Endothelial cell of umbilical vein (primary cell): ENCODE measurements around the gene PUS7L. TPM values are rescaled to one million over a fixed set of nuclear protein-coding genes. Genes with fewer than 3 reads are reported as not detected.
"Not testable (repeated sequence)": the region's sequence is repeated elsewhere in the genome, so short reads cannot be mapped to it uniquely, and the experiment has no call there.

ENCODE experiments used
- BruUV-seq: library from RNA; stranded (reverse); fragments of 400-500 nt; replicated peaks from 2 replicates; lab custom pipeline; 2021; lab: Mats Ljungman, UMichigan
- CTCF ChIA-PET: fragments of 300-600, 350-600 bp; sonication (Branson Sonifier 250); formaldehyde crosslinking; loops from one replicate; lab custom pipeline; 2021; ENCODE audit warnings: antibody characterized with exemption, inconsistent platforms; lab: Charles Lee
- POLR2A ChIA-PET: fragments of 300-600, 350-600 bp; sonication (Branson Sonifier 250); formaldehyde crosslinking; loops from one replicate; lab custom pipeline; 2021; ENCODE audit warnings: antibody characterized with exemption, inconsistent platforms; lab: Charles Lee
- DNase-seq: peaks from one replicate; pipeline ENCODE4 v3.0.0-alpha.2; 2011; ENCODE audit warnings: low read depth, low spot score
- FAIRE-seq: peaks from 2 replicates; lab custom pipeline; 2011; peaks lifted over from hg19 to GRCh38; lab: Jason Lieb, UNC
- H2AFZ ChIP-seq: 2 replicates; pipeline ENCODE4 v1.6.0; 2012; ENCODE audit warnings: low read depth, low read length, control low read depth, inconsistent platforms
- H3K27ac ChIP-seq: 2 replicates; pipeline ENCODE4 v1.5.1; 2011; ENCODE audit warnings: low read depth, mild to moderate bottlenecking, control low read depth, low read length, moderate library complexity; ENCODE audit not compliant: insufficient read depth
- H3K27me3 ChIP-seq, 2 experiments: 2 replicates each; pipeline versions ENCODE4 v1.6.0 to v1.6.1; 2011; ENCODE audit warnings: low read length in 2 of 2, mixed read lengths in 1 of 2; ENCODE audit not compliant: control insufficient read depth in 2 of 2, insufficient read depth in 2 of 2
- H3K36me3 ChIP-seq, 2 experiments: 2 replicates in 1 of 2; 3 replicates in 1 of 2; pipeline ENCODE4 v1.5.1; 2011; ENCODE audit warnings: low read length in 2 of 2, mild to moderate bottlenecking in 1 of 2, moderate library complexity in 1 of 2; ENCODE audit not compliant: control insufficient read depth in 2 of 2, insufficient read depth in 2 of 2; ENCODE audit errors: extremely low read depth in 1 of 2
- H3K4me1 ChIP-seq: 3 replicates; pipeline ENCODE4 v1.5.1; 2011; ENCODE audit warnings: mild to moderate bottlenecking, low read length; ENCODE audit not compliant: control insufficient read depth, insufficient read depth; ENCODE audit errors: extremely low read depth
- H3K4me2 ChIP-seq: 2 replicates; pipeline ENCODE4 v1.6.1; 2011; ENCODE audit warnings: low read length, control low read depth, mixed read lengths; ENCODE audit not compliant: insufficient read depth
- H3K4me3 ChIP-seq, 3 experiments: fragments of 200-600 bp in 1 of 3; sonication (generic), shearing (Covaris generic) in 1 of 3; replicated peaks in 1 of 3; 2 replicates each; pipeline ENCODE4 v1.5.1; 2011 to 2016; ENCODE audit warnings: control low read depth in 3 of 3, low read length in 3 of 3, mild to moderate bottlenecking in 2 of 3, inconsistent platforms in 1 of 3, low read depth in 1 of 3, moderate library complexity in 1 of 3; ENCODE audit not compliant: insufficient read depth in 1 of 3
- H3K79me2 ChIP-seq: 2 replicates; pipeline ENCODE4 v1.6.0; 2012; ENCODE audit warnings: low read length, inconsistent platforms; ENCODE audit not compliant: control insufficient read depth, insufficient read depth
- H3K9ac ChIP-seq: replicated peaks from 2 replicates; pipeline ENCODE3; 2011; ENCODE audit warnings: low read length, control low read depth; ENCODE audit not compliant: insufficient read depth; ENCODE audit errors: extremely low read depth
- H3K9me1 ChIP-seq: replicated peaks from 3 replicates; pipeline ENCODE4 v1.6.0; 2011; ENCODE audit warnings: mild to moderate bottlenecking, low read length; ENCODE audit not compliant: control insufficient read depth, insufficient read depth; ENCODE audit errors: extremely low read depth
- H3K9me3 ChIP-seq: replicated peaks from 2 replicates; pipeline ENCODE4 v1.5.1; 2012; ENCODE audit warnings: low read length, inconsistent platforms; ENCODE audit not compliant: control insufficient read depth, insufficient read depth
- H4K20me1 ChIP-seq: replicated peaks from 2 replicates; pipeline ENCODE3; 2011; ENCODE audit warnings: mild to moderate bottlenecking, low read length; ENCODE audit not compliant: control insufficient read depth, insufficient read depth; ENCODE audit errors: extremely low read depth
- EZH2 ChIP-seq: IDR thresholded peaks from 2 replicates; pipeline ENCODE4 v1.6.1; 2012; ENCODE audit warnings: borderline replicate concordance, low read depth, mild to moderate bottlenecking, moderate library complexity, low read length, inconsistent platforms; ENCODE audit not compliant: severe bottlenecking
- FOS ChIP-seq: IDR thresholded peaks from 2 replicates; pipeline ENCODE4 v1.6.1; 2011; ENCODE audit warnings: mild to moderate bottlenecking, low read length, moderate library complexity, borderline replicate concordance; ENCODE audit not compliant: insufficient read depth
- GATA2 ChIP-seq: IDR thresholded peaks from 2 replicates; pipeline ENCODE4 v1.7.0; 2011; ENCODE audit warnings: low read depth, mild to moderate bottlenecking, moderate library complexity, mixed read lengths, low read length; ENCODE audit not compliant: insufficient read length, insufficient read depth
- JUN ChIP-seq: IDR thresholded peaks from 2 replicates; pipeline ENCODE4 v1.6.1; 2011; ENCODE audit warnings: borderline replicate concordance, low read depth; ENCODE audit not compliant: insufficient read length, insufficient read depth
- MYC ChIP-seq: IDR thresholded peaks from one replicate; pipeline ENCODE4 v1.6.1; 2011; ENCODE audit warnings: mild to moderate bottlenecking, low read depth, low read length
- POLR2A ChIP-seq: IDR thresholded peaks from 2 replicates; pipeline ENCODE4 v1.6.1; 2012; ENCODE audit warnings: low read depth, mild to moderate bottlenecking, control low read depth, low read length
- POLR2AphosphoS5 ChIP-seq: IDR thresholded peaks from 2 replicates; pipeline ENCODE4 v1.6.1; 2012; ENCODE audit warnings: low read depth, mild to moderate bottlenecking, control low read depth, low read length, moderate library complexity; ENCODE audit not compliant: insufficient read depth
- dilution Hi-C: fragments of 300-500 bp; cut with MboI; formaldehyde crosslinking; loops from one replicate; pipeline ENCODE4 v1.15.0; 2019; ENCODE audit warnings: low sequenced_read_pairs; ENCODE audit not compliant: extremely low pct_ligation_motif_present
- intact Hi-C: fragments of 100-400 bp; cut with micrococcal nuclease; formaldehyde crosslinking; loops from one replicate; pipeline ENCODE4 v1.10.0; 2022
- polyA plus RNA-seq, 4 experiments: library from polyadenylated mRNA; depleted of rRNA in 3 of 4; stranded (reverse) in 3 of 4; unstranded in 1 of 4; fragments of >200 nt; gene quantifications; 2 replicates each; pipeline versions ENCODE4 v1.2.1 to v1.2.3, GENCODE V29; 2011 to 2012; ENCODE audit warnings: missing spikeins in 1 of 4
- total RNA-seq: library from RNA; stranded (reverse); gene quantifications from 2 replicates; pipeline ENCODE4 v1.2.3, GENCODE V29; 2021
- TF ChIP-seq, protein P1 (sequence below), 2 donors: IDR thresholded peaks; 1 replicate in 1 of 2; 2 replicates in 1 of 2; pipeline ENCODE4 v1.5.1; 2011; ENCODE audit warnings: low read length in 2 of 2, mild to moderate bottlenecking in 2 of 2, moderate library complexity in 2 of 2, control low read depth in 1 of 2, inconsistent platforms in 1 of 2, low read depth in 1 of 2; ENCODE audit not compliant: insufficient read depth in 1 of 2; ENCODE audit errors: extremely low read depth in 1 of 2
- TF ChIP-seq, protein P2 (sequence below): IDR thresholded peaks from 2 replicates; pipeline ENCODE4 v1.6.1; 2011; ENCODE audit not compliant: insufficient read depth, insufficient read length

The PUS7L gene
- total and polyA plus RNA-seq, 2 donors (not counting 3 experiments of a cell fraction or from before 2014, with no cell fraction given): 1.8 to 13.1 TPM

DNA sequence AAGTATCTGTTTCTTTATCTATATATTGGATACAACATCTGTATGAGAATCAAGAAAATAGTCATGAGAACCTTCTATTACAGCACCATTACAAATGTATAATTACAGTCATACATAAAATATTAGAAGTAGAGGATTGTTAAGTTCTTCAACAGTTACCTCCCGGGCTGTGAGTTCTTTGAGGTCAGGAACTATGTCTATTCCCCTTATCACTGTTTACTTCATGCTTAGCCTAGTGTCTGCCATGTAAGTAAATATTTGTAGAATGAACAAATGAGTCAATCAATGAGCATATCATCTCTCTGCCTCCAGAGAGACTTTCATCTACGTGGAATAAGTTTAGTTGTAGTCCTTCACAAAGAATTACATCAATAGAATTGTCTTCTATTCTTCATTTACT is 47.2 kb downstream of the PUS7L start:
- H3K9me1 ChIP-seq: no peaks in the 10 kb centered on the region
- H3K27ac ChIP-seq: no peak overlapping the region
- no TSS peak for BruUV-seq
- no peak overlapping the region for H3K9ac ChIP-seq
- H3K9me3 ChIP-seq: no peaks in the 10 kb centered on the region
- no peaks in the 10 kb centered on the region for H3K4me1 ChIP-seq
- no peak overlapping the region for H2AFZ ChIP-seq
- POLR2A ChIA-PET: no interaction called here
- no peaks in the 10 kb centered on the region for H3K36me3 ChIP-seq
- dilution Hi-C loops (no loop called here), intact Hi-C loops (no loop called here)
- no peak overlapping the region for H3K4me2 ChIP-seq
- no peaks in the 10 kb centered on the region for H4K20me1 ChIP-seq
- H3K79me2 ChIP-seq: no peaks in the 10 kb centered on the region
- DNase-seq (no peak), FAIRE-seq (no peak)
- CTCF ChIA-PET: no interaction called here
- no peak overlapping the region for H3K4me3 ChIP-seq
- H3K27me3 ChIP-seq: peaks cover 3 to 6% of the 10 kb centered on the region in 2 experiments
- TF ChIP-seq GATA2 (no peak), MYC (no peak), FOS (no peak), EZH2 (no peak), POLR2AphosphoS5 (no peak), POLR2A (no peak), JUN (no peak)
- TF ChIP-seq, protein P1, sequence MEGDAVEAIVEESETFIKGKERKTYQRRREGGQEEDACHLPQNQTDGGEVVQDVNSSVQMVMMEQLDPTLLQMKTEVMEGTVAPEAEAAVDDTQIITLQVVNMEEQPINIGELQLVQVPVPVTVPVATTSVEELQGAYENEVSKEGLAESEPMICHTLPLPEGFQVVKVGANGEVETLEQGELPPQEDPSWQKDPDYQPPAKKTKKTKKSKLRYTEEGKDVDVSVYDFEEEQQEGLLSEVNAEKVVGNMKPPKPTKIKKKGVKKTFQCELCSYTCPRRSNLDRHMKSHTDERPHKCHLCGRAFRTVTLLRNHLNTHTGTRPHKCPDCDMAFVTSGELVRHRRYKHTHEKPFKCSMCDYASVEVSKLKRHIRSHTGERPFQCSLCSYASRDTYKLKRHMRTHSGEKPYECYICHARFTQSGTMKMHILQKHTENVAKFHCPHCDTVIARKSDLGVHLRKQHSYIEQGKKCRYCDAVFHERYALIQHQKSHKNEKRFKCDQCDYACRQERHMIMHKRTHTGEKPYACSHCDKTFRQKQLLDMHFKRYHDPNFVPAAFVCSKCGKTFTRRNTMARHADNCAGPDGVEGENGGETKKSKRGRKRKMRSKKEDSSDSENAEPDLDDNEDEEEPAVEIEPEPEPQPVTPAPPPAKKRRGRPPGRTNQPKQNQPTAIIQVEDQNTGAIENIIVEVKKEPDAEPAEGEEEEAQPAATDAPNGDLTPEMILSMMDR (IDR thresholded peaks at IDR 0.05; ENCODE audit: extremely low read depth in 1 of 2, insufficient read depth in 1 of 2, low read depth in 1 of 2, low read length in 2 of 2): no peak
- TF ChIP-seq, protein P2, sequence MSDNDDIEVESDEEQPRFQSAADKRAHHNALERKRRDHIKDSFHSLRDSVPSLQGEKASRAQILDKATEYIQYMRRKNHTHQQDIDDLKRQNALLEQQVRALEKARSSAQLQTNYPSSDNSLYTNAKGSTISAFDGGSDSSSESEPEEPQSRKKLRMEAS: no peak

DNA sequence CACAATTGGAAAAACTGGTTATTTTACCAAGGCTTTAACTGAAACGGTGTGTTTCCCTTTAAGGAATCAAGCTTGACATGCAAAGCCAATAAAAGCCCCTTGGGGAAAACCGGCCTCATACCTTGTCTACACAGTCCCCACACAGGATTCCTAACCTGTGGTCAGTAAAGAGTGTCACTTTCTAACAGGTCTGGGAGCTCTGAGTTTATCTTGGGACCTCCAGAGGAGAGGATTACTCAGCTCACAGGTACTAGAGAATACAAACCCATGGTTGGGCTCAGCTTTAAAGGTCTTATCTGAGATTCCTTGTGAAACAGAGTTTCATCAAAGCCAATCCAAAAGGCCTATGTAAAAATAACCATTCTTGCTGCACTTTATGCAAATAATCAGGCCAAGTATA is 54.8 kb downstream of the PUS7L start:
- POLR2A ChIA-PET: not testable (repeated sequence)

DNA sequence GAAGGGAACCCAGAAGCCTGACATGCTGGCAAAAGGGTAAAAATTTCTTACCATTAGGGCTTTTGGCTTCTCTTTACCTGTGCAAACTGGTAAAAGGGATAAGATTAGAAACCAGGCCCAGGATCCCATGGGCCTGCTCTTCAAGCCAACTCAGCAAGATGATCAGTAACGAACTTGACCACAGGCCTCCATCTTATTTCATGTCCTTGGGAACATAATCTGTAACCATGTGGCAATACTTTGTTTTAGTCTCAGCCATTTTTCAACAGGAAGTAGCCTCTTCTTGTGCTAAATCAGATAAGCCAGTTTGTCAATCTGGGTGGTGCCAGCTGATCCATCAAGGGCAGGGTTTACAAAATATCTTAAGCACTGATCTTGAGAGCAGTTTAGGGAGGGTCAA is 57.4 kb downstream of the PUS7L start:
- H3K4me2 ChIP-seq, H3K9me1 ChIP-seq, DNase-seq, H3K79me2 ChIP-seq, H3K4me1 ChIP-seq, H2AFZ ChIP-seq, H3K9me3 ChIP-seq, CTCF ChIA-PET, H3K4me3 ChIP-seq, dilution Hi-C loops, H4K20me1 ChIP-seq, H3K27ac ChIP-seq, H3K27me3 ChIP-seq, H3K36me3 ChIP-seq, intact Hi-C loops, H3K9ac ChIP-seq, BruUV-seq, POLR2A ChIA-PET, FAIRE-seq: not testable (repeated sequence)

More for the DNA sequence above, 54.8 kb downstream of the PUS7L start:
- H3K4me3 ChIP-seq, H3K27me3 ChIP-seq, BruUV-seq, intact Hi-C loops, H2AFZ ChIP-seq, H3K9ac ChIP-seq, H3K9me3 ChIP-seq, DNase-seq, dilution Hi-C loops, H3K79me2 ChIP-seq, H3K4me2 ChIP-seq, FAIRE-seq, H3K27ac ChIP-seq, H4K20me1 ChIP-seq, CTCF ChIA-PET, H3K36me3 ChIP-seq, H3K4me1 ChIP-seq, H3K9me1 ChIP-seq: not testable (repeated sequence)
